Lung (tissue), 12 donors: Measurements from ENCODE around the gene CPA2. TPM values are rescaled to one million over a fixed set of nuclear protein-coding genes. Genes with fewer than 3 reads are reported as not detected.

Experiments
- ATAC-seq: fragments of 200-7000 bp; cut with Tn5 transposase; one replicate; pipeline ENCODE4 v1.9.1; 2020; ENCODE audit warnings: moderate number of reproducible peaks; ENCODE audit not compliant: insufficient read depth, low FRiP score
- DNase-seq, 3 donors: peaks; one replicate each; pipeline ENCODE4 v3.0.0-alpha.2; 2013 to 2017
- H3K27ac ChIP-seq, 2 donors: one replicate each; pipeline ENCODE4 v1.5.1; 2013; ENCODE audit warnings: mild to moderate bottlenecking in 2 of 2, moderate library complexity in 2 of 2, control low read depth in 1 of 2, inconsistent platforms in 1 of 2, low read depth in 1 of 2, low read length in 1 of 2
- H3K27me3 ChIP-seq, 3 donors: one replicate each; pipeline ENCODE4 v1.5.1; 2013; ENCODE audit warnings: low read length in 2 of 3; ENCODE audit not compliant: control insufficient read depth in 3 of 3, insufficient read depth in 3 of 3
- H3K36me3 ChIP-seq, 4 donors: one replicate each; pipeline ENCODE4 v1.5.1; 2013; ENCODE audit warnings: low read length in 4 of 4, mild to moderate bottlenecking in 1 of 4, moderate library complexity in 1 of 4; ENCODE audit not compliant: control insufficient read depth in 4 of 4, insufficient read depth in 4 of 4
- H3K4me1 ChIP-seq, 5 donors: one replicate each; pipeline ENCODE4 v1.5.1; 2013; ENCODE audit warnings: low read length in 5 of 5, mild to moderate bottlenecking in 2 of 5, moderate library complexity in 1 of 5; ENCODE audit not compliant: control insufficient read depth in 5 of 5, insufficient read depth in 5 of 5
- H3K4me3 ChIP-seq: one replicate; pipeline ENCODE4 v1.5.1; 2013; ENCODE audit warnings: mild to moderate bottlenecking, control low read depth, moderate library complexity
- H3K9ac ChIP-seq, 2 donors: one replicate each; pipeline ENCODE4 v1.5.1; 2013; ENCODE audit warnings: low read length in 2 of 2, control low read depth in 1 of 2; ENCODE audit not compliant: insufficient read depth in 1 of 2
- H3K9me3 ChIP-seq, 4 donors: one replicate each; pipeline ENCODE4 v1.5.1; 2013; ENCODE audit warnings: low read length in 3 of 4, mild to moderate bottlenecking in 1 of 4, moderate library complexity in 1 of 4; ENCODE audit not compliant: control insufficient read depth in 4 of 4, insufficient read depth in 3 of 4
- CTCF ChIP-seq: IDR thresholded peaks from 2 replicates; pipeline ENCODE4 v1.5.1; 2012; ENCODE audit warnings: mild to moderate bottlenecking; ENCODE audit errors: control extremely low read depth, extremely low read depth
- WGBS, 2 donors: extraction: QIAGEN DNeasy Blood & Tissue Kit; methylation state at CpG; one replicate each; pipeline ENCODE4 v1.1.7; 2013; 5-methylcytosine and 5-hydroxymethylcytosine counted together
- polyA plus RNA-seq, 2 donors: library from polyadenylated mRNA; stranded (reverse); fragments of 200-250 nt; gene quantifications; one replicate each; pipeline ENCODE4 v1.2.1, GENCODE V29; 2013
- total RNA-seq, 2 donors: library from RNA; depleted of rRNA in 1 of 2; stranded (reverse); fragments of >200 nt in 1 of 2; gene quantifications; one replicate each; pipeline ENCODE4 v1.2.1, GENCODE V29; 2014 to 2021
- donor health status: control.
- donor health status: control.
- donor health status: Bipolar disorder and iron deficiency.
- donor health status: healthy.
- donor health status: DM: yes; HTN: yes; CAD: no.

The CPA2 gene
- total and polyA plus RNA-seq, 4 donors = 0.21 to 2.0 TPM; not detected in 2

- H3K27me3 ChIP-seq = no peaks in the 10 kb centered on the region
Observed at GRCh38 chr7:130299866-130300265, 33.2 kb downstream of the CPA2 start.

GRCh38 chr7:130301501-130302020 is 34.9 kb downstream of the CPA2 start:
- DNase-seq = peak in 2 of 3 donors; percentile 37 to 48
- Histone ChIP-seq H3K4me3 (no peak overlapping the region), H3K36me3 (no peaks in the 10 kb centered on the region), H3K4me1 (no peaks in the 10 kb centered on the region), H3K9ac (no peak overlapping the region), H3K9me3 (no peaks in the 10 kb centered on the region), H3K27me3 (no peaks in the 10 kb centered on the region), H3K27ac (no peak overlapping the region)
- TF ChIP-seq CTCF = no peak
- WGBS, 2 donors = 74 to 81% methylated on average over 8 of the region's 8 CpGs
- no peak for ATAC-seq

More at GRCh38 chr7:130299866-130300265, 33.2 kb downstream of the CPA2 start:
- 87 to 92% methylated on average over 7 of the region's 7 CpGs for WGBS, 2 donors
- Histone ChIP-seq H3K4me3 (no peak overlapping the region), H3K27ac (no peak overlapping the region), H3K4me1 (no peaks in the 10 kb centered on the region), H3K36me3 (no peaks in the 10 kb centered on the region), H3K9ac (no peak overlapping the region), H3K9me3 (no peaks in the 10 kb centered on the region)
- DNase-seq (no peak), ATAC-seq (no peak)
- TF ChIP-seq CTCF = no peak

- DNase-seq (no peak), ATAC-seq (no peak)
- H3K27me3 ChIP-seq = no peaks in the 10 kb centered on the region
- H3K4me3 ChIP-seq = no peak overlapping the region
- no peaks in the 10 kb centered on the region for H3K4me1 ChIP-seq
- no peaks in the 10 kb centered on the region for H3K36me3 ChIP-seq
- no peaks in the 10 kb centered on the region for H3K9me3 ChIP-seq
- no peak overlapping the region for H3K27ac ChIP-seq
- no peak overlapping the region for H3K9ac ChIP-seq
- no peak for TF ChIP-seq CTCF
Observed at GRCh38 chr7:130302649-130303048, 36.0 kb downstream of the CPA2 start.

- no peak for TF ChIP-seq CTCF
- Histone ChIP-seq H3K4me1 (no peaks in the 10 kb centered on the region), H3K9ac (no peak overlapping the region), H3K4me3 (no peak overlapping the region), H3K9me3 (no peaks in the 10 kb centered on the region), H3K27me3 (no peaks in the 10 kb centered on the region), H3K36me3 (no peaks in the 10 kb centered on the region), H3K27ac (no peak overlapping the region)
- ATAC-seq (no peak), DNase-seq (no peak)
- 37 to 54% methylated on average over 2 of the region's 2 CpGs for WGBS, 2 donors
Observed at GRCh38 chr7:130303127-130303526, 36.5 kb downstream of the CPA2 start.
